GM18867 (cell line): Measurements from ENCODE around the gene CASP5.
"Not testable (repeated sequence)": the region's sequence is repeated elsewhere in the genome, so short reads cannot be mapped to it uniquely, and the experiment has no call there.

Source experiments
- ATAC-seq: cut with Tn5 transposase; IDR thresholded peaks from one replicate; pipeline ENCODE4 v1.9.1; 2021; ENCODE audit warnings: mild to moderate bottlenecking, moderate library complexity; ENCODE audit not compliant: unreplicated experiment

CASP5 gene

DNA sequence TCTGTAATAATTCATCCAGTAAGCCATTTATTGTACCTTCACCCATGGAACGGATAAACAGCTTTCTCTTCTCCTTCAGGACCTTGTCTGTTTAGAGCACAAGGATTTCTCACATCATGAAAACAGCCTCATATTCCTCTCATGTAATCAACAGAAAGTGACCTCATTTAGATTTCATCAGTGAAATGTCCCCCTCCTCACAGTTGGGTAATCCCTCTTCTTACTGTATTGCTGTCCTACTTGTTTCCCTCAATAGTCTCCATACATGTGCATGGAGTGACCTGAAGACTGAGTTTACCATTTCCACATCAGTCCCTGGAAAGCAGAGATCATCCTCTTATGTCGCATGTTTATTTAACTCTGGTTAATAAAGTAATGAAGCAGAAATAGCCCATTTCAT lies 11.4 kb upstream of the CASP5 start:
- peak; percentile 5 for ATAC-seq

DNA sequence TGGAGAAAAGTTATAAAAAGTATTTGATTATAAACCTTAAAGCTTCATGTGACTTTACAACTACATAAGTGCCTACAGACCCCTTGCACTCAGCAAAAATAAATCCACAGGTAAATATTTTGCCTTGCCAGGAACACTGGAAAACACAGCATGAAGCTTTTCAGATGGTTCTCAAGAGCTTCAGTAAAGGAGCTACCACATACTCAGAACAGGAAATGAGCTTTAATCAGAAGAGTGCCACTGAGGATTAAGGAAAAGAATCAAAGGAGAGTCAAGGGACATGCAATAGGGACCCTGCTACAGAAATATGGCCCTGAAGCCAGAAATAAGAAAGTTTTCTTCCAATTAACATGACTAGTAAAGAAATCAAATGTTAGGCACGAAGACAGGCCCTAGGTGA lies 10.8 kb upstream of the CASP5 start:
- ATAC-seq = peak; percentile 20

DNA sequence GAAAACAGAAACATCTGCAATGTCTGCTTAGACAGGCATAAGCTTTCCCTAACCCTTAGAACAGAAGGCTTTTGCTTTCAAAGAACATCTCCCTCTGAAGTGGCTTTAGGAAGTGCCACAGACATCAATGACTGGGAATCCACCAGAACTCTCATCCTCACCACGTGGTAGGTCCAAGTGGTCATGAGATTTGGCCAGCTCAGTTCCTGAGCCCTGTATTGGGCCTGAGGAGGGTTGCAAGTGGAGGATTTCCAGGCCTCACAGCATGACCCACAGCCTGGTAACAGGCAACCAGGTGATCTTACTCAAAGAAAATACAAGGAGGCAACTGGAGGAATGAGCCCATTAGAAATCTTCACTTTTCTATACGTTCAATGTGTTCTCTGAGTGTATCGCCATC lies 10.4 kb upstream of the CASP5 start:
- no peak for ATAC-seq

DNA sequence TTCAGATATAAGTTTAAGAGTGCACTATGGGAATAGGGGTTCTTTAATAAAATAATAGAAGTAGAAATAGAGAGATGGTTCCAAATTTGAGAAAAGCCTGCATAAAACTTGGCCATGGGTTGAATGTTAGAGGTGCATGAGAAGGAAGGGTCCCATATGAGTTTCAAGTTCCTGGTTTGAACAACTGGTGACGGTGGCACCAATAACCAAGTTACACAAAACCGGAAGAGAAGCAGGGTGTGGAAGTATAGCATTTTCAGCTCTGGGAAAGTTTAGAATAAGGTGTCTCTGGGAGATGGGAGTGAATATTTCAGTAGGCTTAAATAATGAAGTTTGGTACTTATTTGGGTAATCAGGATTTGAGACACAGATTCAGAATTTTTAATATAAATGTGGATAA lies 9.5 kb upstream of the CASP5 start:
- peak; percentile 40 for ATAC-seq

DNA sequence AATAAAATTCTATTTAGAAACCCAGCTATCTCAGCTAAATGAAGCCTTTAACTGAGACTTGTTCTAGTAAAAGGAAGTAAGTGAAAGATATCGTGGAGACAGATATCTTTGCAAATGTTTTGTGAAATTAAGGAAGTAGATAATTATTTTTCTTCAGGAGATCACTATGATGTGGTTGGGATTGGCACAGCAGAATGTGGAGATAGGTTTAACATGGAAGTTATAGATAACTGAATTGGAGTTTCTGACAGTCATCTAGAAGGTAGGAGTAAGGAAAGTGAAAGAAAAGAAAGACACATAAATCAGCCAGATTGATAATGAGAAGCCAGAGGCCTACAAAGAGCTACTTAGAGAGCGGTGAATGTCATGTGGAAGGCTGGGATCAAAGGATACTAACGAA lies 4.7 kb upstream of the CASP5 start:
- no peak for ATAC-seq

DNA sequence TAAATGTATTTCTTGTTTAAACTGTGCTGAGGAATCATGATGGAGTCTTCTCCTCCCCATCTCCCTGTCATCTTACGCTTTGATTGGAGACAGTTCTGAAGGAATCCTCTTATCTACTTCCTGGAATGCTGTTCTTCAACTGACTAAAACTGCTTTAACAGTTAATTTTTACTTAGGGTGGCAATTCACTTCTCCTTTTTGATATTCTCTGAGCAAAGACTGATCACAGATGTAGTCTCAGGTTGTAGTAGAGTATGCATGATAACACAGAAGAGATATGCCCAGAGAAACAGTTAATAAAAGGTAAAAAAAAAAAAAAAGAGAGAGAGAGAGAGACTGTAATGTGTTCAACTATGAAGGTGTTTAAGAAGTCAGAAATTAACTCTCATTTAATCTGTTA lies 1.4 kb upstream of the CASP5 start:
- ATAC-seq = no peak

DNA sequence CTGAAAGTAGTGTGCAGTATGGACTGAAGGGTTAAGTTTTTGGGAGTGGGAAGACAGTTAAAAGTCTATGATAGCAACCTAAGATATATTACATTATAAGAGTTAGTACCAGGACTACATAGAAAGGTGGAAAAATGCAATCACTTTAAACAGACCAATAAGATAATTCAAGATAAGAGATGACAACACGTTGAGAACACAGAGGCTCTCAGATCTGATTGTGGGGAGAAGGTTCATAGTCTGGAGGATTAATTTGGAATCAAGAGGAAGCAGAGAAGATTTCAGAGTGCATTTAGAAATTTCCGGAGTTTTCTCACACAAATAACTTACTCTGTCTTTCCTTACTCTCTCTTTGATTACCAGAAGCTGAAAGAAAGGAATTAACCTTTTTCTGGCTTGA lies 441 bp downstream of the CASP5 start:
- no peak for ATAC-seq

DNA sequence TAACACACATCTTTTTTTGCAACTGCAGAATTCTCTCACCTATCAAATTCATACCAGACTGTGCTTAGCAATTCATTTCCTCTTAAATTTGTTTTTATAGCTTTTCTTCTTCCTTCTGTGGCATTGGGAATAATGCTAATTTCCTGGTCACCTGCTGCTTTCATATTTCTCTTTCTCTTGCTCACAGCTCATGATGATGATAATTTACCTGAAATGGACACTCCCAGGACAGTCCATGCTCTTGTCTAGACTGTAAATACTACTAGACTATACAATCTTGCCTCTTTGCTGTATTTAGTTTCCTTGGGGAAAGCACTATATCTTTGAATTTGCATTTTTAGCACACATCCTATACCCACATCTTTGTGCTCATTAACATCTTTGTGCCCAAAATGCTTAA lies 15.5 kb downstream of the CASP5 start:
- no peak for ATAC-seq

DNA sequence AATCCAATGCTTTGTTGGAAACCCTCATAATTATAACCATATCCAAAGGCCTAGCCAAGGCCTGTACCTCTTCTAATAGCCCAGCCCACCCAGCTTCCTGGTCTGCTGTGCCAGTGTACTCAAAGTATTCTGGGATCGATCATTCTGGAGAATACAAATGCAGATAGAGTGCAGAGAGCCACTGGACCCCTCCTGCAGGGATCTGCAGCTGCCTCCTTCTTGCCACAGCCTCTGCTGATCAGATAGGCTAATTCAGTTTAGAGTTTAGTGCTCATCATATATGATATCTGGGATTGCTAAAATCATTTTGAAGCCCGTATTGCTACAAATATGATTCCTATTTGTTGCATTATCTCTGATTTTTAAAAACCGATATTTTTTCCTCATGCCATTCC lies 17.5 kb downstream of the CASP5 start:
- ATAC-seq = no peak

DNA sequence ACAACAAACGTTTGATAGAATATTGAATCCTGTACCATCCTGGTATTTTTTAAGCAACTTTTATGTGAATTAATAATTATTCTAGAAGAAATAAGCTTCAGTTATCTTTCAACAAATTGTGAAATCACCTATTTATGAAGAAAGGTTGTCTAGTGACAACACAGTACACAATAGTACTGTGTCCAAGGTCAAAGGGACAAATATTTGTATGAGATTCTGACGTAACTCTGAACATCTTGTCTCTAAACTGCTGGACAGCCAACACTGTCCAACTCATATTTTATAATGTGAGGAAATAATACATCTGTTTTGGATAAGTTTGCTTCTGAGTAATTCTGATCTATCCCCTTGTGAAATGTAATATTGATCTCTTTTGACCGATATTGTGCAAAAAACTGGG lies 18.9 kb downstream of the CASP5 start:
- ATAC-seq = no peak

DNA sequence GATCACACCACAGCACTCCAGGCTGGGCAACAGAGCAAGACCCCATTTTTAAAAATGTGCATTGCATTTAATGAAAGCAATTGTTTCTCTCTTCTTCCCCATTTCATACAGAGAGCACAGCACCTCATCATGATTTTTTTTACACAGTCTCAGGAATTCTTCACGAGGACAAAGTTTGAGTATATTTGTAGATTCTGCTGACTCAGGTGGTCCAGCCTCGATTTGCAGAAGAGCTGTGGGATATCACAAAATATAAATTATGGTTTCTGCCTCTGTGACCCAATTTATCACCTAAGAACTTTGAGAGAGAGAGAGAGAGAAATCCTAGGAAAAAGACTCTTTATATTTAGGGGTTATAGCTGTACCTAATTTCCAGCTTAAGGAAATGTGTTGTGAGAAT lies 19.8 kb downstream of the CASP5 start:
- ATAC-seq = no peak

DNA sequence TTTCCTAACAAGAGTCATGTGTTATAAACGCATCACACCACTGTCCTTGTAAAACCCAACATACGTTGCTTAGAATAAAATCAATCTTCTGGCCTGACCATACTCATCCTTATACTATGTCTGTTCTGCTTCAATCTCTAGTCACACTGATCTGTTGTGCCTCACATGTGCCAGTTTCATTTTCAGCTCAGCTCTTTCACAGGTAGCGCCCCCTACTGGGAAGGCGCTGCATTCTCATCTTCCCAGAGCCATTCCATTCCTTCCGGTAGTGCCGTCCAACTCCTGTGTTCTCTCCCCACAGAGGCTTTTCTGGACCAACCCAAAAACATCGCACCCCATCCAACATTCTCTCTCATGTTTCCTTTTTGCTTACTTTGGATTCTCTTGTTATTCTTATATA lies 22.2 kb downstream of the CASP5 start:
- ATAC-seq = peak; percentile 98

DNA sequence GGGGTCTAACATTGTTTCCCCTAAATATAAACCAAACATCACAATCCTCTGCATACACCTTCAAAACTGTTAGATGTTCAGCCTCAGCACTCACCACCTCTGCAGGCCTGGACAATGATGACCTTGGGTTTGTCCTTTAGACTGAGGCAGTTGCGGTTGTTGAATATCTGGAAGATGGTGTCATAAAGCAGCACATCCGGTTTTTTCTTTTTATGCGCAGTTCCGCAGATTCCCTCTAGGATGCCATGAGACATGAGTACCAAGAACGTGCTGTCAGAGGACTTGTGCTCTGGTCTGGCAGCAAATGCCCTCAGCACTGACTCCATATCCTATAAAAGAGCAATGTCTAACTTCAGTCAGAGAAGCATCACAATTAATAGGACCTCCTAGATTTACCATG lies 22.8 kb downstream of the CASP5 start:
- ATAC-seq = no peak

DNA sequence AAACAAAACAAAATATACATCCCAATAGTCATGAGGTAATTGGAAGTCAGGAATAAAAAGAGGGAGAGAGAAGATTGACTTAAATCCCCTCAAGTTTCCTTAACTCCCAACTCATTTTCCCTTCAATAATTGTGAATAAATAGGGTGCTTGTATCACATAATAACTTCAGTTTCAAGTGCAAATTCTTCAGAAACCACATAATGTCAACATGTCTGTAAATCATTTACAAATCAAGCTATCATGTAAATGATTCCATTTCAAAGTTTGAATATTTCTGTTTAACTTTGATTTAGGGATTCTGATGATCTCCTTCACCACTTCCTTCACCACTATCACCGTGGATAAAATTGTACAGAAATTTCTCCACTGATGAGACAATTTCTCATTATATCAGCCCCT lies 23.2 kb downstream of the CASP5 start:
- no peak for ATAC-seq

DNA sequence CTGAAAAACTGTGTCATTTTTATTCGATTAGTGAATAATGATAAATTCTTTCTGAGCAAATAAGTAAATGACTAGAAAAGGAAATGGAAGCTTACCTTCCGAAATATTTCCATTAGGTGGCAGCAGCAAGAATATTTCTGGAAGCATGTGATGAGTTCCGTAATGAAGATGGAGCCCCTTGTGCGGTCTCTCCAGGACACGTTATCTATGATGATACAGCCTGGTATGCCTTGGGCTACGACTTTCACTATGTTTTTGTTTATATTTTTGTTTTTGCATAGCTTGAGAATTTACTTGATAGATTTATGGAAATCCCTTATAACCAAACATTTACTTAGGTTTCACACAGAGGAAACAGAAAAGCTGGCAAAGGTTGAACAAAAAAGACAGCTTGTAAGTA lies 25.7 kb downstream of the CASP5 start:
- ATAC-seq = no peak

DNA sequence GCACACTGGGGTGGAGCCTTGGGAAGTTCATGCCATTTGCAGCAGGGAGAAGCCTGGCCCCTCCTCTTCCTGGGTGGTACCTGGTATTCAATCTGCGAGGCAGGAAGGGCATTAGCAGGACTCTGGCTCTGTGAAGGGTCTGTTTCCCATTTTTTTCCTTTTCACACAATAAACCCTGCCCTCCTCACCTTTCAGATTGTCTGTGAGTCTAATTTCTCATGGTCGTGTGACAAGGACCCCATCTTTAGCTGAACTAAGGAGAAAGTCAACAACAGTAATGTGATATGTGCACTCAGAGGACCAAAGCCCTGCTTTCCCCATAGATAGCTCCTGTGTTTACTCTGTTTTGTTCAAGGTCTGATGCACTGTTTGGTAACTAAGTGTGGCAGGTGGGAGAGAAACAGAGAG lies 28.0 kb downstream of the CASP5 start:
- no peak for ATAC-seq

DNA sequence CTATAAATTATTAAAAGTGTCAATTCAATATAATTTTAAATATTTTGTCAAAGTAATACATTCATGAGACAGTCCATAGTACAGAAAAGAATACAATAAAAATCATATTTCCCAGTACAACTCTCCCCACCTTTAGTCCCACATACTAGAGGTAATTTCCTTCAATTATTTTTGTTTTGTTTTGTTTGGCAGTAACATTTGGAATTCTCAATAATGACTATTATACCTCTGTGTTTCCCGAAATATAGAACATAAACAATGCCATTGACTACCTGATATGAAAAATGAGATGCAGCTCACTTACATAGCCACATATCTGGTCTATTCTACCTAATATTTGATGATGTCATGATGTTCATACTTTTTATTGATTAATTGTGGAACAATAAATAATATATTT lies 30.2 kb downstream of the CASP5 start:
- ATAC-seq = no peak

DNA sequence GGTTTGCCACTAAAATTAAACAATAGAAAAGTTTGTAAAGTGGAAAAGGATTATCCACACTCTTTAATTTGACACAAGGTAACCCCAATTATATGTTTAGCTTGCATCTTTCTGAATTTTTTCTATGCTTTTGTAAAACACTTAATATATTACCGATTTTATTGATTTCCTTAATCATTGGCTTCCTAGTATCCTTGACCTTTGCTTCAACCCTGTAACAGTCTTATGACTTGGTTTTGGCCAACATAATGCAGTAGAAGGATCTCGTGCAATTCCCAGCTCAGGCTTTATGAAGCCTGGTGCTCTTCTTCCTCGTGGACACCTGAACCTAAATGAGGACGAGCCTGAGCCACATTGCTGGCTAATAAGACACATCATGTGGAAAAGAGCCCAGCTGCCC lies 31.0 kb downstream of the CASP5 start:
- no peak for ATAC-seq

DNA sequence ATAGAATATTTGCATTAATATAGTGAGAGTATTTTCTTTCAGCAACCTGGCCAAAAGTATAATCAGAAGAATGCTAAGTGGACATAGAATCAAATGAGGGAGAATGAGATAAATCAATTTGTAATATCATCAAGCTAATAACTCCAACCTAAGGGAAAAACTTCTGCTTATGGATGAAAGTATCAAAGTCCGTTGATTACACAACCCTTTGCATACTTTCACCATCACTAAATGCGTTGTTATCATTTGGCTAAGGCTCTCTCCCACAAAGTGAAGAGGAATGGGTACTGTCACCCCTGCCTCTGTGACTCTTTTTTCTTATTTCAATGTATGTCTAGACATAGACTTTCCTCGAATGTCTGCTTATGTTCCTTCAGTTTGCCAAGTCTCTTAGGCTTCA lies 38.2 kb downstream of the CASP5 start:
- ATAC-seq = no peak

DNA sequence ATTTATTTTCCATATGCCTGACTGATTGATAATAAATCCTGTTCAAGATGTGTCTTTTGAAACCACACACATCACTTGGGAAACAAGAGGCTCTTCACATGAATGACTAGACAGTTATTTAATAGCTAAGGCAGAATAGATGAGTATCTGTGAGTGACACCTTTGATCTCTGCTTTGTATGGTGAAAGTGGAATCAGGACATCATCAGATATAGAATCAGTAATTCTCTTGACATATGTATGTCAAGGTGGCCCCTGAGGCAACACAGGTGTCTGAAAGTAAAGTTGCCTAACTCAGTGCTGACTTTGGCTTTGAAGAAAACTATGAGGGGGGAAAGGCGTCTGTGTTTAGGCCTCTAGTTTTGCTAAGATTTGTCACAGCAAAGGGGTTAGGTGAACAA lies 43.1 kb downstream of the CASP5 start:
- no peak for ATAC-seq

DNA sequence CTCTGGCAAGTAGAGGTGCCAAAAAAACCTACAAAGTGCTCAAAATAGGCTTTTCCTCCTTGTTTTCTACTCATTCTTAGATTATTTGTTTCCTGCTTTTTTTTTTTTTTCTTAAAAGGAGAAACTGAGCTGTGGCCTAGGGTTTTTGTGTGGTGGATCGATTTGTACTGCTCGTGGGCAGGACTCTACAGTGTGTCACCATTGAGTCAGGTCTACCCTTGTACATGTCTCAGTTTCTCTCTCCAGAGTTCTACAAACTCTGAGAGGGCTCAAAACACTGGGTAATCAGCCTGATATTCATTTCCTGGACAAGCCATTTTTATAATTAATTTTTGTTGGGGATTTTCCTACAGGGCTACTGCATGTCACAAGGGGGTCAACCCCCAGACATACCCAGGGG lies 49.4 kb downstream of the CASP5 start:
- ATAC-seq = no peak

DNA sequence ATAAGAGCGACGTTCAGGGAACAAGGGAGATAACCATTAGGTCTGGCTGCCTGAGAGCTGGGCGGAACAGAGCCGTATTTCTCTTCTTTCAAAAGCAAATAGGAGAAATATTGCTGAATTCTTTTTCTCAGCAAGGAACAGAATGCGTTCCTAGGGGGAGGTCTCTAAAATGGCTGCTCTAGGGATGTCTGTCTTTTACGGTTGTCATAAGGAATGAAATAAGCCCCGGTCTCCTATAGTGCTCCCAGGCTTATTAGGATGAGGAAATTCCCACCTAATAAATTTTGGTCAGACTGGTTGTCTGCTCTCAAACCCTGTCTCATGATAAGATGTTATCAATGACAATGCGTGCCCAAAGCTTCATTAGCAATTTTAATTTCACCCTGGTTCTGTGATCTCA lies 50.0 kb downstream of the CASP5 start:
- not testable (repeated sequence) for ATAC-seq

DNA sequence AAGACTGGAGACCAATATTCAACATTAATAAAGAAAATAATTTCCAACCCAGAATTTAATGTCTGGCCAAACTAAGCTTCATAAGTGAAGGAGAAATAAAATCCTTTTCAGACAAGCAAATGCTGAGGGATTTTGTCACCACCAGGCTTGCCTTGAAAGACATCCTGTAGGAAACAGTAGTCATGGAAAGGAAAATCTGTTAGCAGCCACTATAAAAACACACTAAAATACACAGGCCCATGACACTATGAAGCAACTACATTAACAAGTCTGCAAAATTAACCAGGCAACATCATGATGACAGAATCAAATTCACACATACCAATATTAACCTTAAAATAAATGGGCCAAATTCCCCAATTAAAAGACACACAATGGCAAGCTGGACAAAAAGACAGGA lies 52.2 kb downstream of the CASP5 start:
- no peak for ATAC-seq
